IMR-90 (cell line): ENCODE results near the gene POLRMT.

Source experiments
- CHD1 ChIP-seq: IDR thresholded peaks from 2 replicates; pipeline ENCODE4 v1.6.1; 2012; ENCODE audit warnings: low read depth, low read length, improper control_type of control experiment
- CTCF ChIP-seq: conservative IDR thresholded peaks from 2 replicates; pipeline ENCODE4 v1.5.1; 2012; ENCODE audit warnings: mild to moderate bottlenecking, low read depth, low read length, improper control_type of control experiment
- MAZ ChIP-seq: IDR thresholded peaks from 2 replicates; pipeline ENCODE4 v1.6.1; 2012; ENCODE audit warnings: low read depth, mild to moderate bottlenecking, low read length, improper control_type of control experiment, moderate library complexity, borderline replicate concordance
- POLR2A ChIP-seq: IDR thresholded peaks from 2 replicates; pipeline ENCODE4 v1.6.1; 2012; ENCODE audit warnings: mild to moderate bottlenecking, low read depth, low read length
- RAD21 ChIP-seq: IDR thresholded peaks from 2 replicates; pipeline ENCODE4 v1.6.1; 2012; ENCODE audit warnings: low read length, improper control_type of control experiment
- RFX5 ChIP-seq: IDR thresholded peaks from 2 replicates; pipeline ENCODE4 v1.8.0; 2012; ENCODE audit warnings: low read depth, mild to moderate bottlenecking, low read length, moderate library complexity
- SMC3 ChIP-seq: fragments of 150-350 bp; IDR thresholded peaks from 2 replicates; pipeline ENCODE4 v1.6.1; 2016; ENCODE audit warnings: low read depth, mild to moderate bottlenecking, antibody characterized with exemption, low read length, moderate library complexity
- TF ChIP-seq, protein P1 (sequence below): fragments of 150-350 bp; IDR thresholded peaks from 2 replicates; pipeline ENCODE4 v1.6.1; 2017; ENCODE audit warnings: mild to moderate bottlenecking, antibody characterized with exemption, low read length, low read depth

DNA sequence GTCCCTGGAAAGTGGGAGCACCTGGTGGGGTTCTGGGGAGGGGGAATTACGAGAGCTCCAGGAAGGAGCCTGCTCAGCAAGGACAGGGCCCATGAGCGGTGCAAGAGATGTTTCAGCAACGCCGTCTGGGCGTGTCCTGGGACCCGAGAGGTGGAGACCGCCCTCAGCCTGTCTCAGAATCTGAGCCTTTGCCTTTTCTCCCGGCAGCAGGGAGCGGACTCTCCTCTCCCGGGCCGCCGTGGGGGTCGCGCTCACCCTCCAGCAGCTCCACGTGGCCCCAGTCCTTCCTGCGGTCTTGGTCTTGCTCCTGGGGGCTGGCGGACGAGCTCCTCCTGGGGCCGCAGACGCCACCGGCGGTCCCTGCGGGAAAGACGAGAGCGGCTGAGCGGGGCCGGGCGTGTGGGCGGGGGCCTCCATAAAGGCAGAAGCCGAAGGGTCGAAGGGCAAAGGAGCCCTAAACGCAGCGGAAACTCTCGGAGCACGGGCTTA lies 714 bp downstream of the POLRMT start:
- TF ChIP-seq RFX5 (no peak), CTCF (no peak), POLR2A (no peak), MAZ (no peak), SMC3 (no peak), RAD21 (no peak), CHD1 (no peak)
- TF ChIP-seq, protein P1, sequence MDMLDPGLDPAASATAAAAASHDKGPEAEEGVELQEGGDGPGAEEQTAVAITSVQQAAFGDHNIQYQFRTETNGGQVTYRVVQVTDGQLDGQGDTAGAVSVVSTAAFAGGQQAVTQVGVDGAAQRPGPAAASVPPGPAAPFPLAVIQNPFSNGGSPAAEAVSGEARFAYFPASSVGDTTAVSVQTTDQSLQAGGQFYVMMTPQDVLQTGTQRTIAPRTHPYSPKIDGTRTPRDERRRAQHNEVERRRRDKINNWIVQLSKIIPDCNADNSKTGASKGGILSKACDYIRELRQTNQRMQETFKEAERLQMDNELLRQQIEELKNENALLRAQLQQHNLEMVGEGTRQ = no peak
